ENCODE measurements around the gene HERC5.

Gene HERC5

DNA sequence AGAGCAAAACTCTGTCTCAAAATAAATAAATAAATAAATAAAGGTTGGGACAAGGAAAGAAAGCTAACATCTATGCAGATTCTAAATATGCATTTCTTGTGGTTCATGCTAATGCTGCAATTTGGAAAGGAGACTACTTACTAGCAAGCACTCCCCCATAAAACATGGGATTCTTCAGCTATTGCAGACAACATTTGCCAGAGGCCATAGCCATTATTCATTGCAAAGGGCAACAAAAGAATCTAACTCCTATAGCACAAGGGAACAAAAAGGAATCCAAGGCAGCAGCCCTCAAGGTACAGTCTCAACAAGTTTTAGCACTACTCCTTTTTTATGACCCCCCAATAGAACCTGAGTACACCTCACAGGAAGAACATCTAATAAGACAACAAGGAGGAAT is 8.0 kb upstream of the HERC5 start:
- no peak for DNase-seq

DNA sequence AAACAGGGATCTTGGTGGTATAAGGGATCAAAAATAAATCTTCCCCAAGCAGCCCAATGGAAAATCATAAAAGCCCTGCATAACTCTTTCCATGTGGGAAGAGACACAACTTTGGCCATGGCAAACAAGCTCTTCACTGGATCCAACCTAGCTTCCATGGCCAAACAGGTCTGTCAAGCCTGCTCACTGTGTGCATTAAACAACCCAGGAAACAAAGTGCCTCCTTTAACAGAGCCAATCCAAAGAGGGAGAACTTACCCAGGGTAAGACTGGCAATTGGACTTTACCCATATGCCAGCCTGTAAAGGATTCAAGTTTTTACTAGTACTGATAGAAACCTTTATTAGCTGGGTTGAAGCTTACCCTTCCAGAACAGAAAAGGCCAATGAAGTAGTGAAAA is 7.6 kb upstream of the HERC5 start:
- DNase-seq = no peak

DNA sequence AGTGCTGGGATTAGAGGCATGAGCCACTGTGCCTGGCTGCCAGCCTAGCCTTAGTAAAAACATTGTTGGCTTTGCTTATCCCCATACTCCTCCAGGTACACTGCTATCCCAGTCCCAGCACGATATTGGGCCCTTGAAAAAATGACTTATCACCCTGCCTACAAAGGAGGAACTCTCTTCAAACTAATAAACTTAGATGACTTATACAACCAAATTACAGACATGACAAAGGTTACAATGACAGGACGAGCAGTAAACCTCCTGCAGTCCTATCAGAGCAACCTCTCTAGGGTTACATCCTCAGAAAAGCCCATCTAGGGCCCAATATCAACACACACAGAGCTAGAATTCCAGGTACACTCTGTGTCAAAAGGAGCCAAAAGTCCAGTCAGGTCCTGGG is 5.7 kb upstream of the HERC5 start:
- DNase-seq = no peak

DNA sequence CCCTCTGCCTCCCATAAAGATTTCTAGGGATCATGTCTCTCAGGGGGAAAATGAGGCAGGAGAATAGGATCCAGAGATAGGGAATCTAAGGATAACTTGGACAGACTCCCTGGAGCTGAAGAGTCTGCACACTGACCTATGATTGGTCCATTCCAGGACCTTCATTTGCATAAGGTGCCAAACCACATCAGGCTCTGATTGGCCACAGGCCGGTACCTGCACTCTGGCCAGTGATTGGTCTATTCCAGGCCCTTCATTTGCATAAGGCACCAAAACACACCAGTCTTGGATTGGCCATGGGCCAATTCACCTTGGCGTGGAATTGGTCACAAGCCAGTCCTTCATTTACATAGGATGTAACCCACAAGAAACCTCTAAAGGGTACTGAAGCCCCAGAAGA is 4.0 kb upstream of the HERC5 start:
- no peak for DNase-seq

DNA sequence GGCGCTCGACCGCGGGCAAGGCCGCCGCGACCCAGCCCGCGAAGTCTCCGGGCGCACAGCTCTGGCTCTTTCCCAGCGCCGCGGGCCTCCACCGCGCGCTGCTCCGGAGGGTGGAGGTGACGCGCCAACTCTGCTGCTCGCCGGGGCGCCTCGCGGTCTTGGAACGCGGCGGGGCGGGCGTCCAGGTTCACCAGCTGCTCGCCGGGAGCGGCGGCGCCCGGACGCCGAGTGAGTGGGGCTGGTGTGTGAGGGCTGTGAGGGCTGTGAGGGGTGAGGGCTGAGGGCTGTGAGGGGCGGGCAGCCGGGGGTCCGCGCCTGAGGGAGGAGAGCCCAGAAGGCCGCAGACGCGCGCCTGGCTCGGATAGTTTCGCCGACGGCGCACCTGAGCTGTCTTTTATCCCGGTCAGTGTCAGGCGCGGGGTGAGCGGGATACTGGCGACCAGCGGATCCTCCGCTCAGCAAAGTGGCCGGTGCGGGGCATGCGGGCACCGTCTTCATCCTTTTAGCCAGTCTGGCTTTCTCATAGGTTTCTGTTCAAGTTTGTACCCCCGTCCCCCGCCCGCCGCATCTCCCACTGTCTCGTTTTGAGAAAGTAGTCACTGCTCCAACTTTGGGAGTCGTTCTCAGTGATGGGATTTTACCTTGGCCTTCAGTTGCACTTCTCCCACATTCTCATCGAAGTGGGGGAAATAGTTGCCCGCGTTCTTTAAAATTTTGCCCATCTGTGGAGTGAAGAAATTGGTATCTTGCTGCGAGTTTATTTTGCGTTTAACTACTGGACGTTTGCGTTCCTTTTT is 586 bp downstream of the HERC5 start:
- peak; percentile 28 for DNase-seq

DNA sequence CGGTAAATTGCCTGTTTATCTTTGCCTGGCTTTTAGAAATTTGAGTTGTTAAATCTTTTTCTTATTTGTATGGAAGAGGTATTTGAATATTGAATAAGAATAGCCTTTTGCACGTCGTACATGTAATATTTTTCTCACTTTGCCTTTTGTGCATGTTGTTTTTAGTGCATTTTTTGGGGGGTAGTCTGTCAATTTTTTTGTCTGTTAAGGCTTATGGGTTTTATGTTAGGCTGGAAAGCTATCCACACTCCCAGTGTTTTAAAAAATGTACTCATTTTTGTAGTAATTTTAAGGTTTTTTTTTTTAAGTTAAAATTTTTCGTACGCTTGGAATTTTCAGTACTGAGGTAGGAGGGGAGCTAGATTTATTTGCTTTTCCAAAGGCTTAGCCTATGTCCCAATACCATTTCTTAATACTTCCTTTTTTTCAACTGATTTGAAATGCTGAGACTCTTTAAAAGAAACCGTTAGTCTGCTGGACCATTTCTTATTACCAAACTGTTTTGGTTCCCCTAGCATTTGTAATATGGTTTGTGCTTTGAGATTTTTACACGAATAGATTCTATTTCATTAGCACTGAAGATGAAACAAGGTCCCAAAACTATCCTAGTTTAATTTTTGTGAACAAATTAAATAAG is 1.3 kb downstream of the HERC5 start:
- no peak for DNase-seq

DNA sequence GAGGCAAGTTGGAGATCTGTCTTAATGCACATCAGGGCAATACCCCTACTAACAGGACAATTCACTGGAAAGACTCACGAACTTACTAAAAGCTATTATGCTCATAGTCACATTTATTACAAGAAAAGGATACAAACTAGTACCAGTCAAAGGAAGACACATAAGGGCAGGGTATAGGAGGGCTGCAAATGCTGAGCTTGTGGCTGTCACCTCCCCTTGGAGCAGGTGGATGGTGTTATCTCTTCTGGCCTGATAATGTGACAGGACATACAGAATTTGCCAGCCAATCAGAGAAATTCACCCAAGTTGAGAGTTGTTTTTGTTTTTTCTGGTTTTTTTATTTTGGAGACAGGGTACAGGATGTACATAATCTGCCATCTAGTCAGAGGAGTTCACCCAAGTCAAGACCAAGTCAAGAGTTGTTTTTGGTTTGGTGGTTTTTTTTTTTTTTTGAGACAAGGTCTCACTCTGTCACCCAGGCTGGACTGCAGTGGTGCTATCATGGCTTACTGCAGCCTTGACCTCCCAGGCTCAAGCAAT is 8.8 kb downstream of the HERC5 start:
- DNase-seq = no peak

DNA sequence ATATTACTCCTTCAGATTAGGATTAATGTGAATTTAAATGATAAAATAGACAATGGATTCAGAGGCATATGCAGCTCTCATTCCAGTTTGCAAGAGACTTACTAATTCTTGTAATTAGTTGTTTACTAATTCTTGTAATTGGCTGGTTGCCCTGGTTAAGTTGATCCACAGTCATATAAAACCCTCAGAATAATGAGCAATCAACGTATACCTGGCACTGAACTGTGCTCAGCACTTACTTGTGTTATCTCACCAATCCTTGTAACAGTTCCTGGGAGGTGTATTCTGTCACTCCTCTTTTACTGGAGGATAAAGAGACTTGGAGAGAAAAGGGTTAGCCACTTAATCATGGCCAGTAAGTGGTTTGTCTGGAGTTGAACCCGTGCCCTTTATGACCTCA is 10.5 kb downstream of the HERC5 start:
- DNase-seq = no peak

DNA sequence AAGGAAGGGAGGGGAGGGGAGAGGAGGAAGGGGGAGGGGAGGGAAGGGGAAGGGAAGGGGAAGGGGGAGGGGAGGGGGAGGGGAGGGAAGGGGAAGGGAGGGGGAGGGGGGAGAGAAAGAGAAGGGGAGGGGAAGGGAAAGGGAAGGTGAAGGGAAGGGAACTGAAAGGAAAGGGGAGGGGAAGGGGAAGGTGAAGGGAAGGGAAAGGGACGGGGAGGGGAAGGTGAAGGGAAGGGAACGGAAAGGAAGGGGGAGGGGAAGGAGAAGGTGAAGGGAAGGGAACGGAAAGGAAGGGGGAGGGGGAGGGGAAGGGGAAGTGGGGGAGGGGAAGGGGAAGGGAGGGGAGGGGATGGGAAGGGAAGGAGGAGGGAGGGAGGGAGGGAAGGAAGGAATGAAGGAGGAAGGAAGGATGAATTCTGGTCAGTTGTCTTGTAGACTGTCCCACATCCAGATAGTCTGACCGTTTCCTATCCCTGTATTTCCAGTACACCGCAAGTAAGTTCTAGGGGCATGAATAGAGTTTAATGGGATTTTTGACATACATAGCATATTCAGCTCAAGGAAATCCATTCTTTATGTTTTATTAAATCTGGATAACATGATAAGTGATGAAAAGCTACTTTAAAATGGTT is 20.4 kb downstream of the HERC5 start:
- DNase-seq = no peak

DNA sequence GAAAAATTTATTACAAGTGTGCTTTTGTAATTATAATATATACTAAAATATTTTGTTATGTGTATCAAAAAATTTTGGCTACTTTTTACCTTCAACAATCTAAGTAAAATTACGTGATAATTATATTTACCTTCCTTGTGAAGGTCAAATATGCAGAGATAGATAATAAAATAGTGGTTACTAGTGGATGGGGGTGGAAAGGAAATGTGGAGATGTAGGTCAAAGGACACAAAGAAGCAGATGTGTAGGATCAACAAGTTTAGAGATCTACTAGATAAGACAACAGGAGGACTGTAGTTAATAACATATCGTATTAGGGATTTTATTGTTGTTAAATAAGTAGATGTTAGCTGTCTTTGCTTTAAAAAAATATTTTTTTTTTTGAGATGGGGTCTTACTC is 21.3 kb downstream of the HERC5 start:
- DNase-seq = no peak

DNA sequence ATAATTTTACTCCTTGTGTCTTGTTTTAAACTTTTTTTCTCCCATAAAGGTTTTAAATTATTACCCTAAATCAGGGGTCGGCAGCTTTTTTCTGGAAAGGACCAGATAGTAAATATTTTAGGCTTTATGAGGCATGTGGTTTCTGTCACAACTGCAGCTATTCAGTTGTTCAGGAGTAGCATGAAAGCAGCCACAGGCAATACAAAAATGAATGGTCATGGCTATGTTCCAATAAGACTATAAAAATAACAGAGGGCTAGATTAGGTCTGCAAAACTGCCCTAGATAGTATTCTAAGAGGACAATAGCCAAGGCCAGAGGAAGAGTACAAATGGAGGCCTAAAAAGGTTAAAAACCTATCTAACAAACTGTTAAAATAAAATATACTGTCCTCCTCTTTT is 24.6 kb downstream of the HERC5 start:
- DNase-seq = no peak

DNA sequence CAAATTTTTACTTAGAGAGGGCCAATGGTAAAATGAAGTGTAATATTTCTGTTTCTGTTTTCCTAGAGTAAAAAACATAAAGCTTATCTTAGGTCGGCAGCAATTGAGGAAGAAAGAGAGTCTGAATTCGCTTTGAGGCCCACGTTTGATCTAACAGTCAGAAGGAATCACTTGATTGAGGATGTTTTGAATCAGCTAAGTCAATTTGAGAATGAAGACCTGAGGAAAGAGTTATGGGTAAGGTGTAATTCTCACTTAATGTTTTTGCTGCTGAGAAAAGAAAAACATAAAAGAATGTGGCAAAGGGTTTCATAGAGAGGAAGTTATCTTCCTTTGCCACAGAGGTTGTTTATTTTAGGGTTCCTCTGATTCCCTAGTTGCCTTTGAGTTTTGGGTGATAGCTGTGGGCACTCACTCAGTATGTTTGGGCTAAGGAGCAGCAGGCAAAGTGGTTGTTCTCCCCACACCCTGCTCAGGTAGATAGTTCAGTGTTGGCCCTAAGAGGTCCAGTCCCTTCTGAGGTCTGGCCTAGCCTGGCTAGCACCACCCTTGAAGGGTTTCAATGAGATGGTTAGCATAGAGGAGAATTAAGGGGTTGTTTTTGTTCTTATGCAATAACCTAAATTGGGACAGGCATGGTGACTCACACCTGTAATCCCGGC is 32.3 kb downstream of the HERC5 start:
- DNase-seq = no peak

DNA sequence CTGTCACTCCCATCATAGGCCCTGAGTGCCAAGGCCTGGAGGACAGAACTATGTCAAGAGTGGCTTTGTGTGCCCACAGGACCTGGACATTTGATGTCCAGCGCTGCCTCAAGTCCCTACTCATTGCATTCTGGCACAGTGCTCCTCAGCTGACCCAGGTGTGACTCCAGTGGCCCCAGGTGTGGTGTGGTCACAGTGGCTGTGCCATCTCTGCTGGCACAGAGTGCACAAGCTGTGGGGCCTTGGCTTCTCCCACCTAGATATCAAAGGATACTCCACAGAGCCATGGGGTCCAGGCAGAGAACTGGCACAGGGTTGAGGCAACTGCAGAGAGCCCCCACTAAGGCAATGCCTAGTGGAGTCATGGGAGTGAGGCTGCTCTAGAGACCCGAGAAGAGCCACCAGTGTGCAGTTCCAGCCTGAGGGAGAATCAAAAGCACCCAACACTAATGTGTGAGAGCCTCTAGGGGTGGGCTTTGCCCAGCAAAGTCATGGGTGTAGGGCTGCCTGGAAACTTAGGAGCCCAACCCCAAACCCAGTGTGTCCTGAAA is 41.0 kb downstream of the HERC5 start:
- no peak for DNase-seq

DNA sequence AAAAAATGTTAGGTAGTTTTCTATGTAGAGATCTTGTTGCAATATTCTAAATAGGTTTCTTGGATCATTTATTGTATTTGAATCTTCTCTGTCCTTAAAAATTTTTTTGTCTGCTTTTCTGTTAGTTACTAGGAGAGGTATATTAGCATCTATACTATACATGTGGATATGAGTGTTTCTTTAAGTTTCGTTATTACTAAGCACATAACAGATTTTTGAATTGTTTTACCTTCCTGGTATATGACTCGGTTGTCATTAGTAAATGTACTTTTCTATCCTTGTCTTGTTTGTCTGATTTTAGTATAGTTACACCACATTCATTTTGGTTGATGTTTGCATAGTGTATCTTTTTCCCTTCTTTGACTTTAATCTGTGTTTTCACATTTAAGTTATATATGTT is 46.4 kb downstream of the HERC5 start:
- no peak for DNase-seq

DNA sequence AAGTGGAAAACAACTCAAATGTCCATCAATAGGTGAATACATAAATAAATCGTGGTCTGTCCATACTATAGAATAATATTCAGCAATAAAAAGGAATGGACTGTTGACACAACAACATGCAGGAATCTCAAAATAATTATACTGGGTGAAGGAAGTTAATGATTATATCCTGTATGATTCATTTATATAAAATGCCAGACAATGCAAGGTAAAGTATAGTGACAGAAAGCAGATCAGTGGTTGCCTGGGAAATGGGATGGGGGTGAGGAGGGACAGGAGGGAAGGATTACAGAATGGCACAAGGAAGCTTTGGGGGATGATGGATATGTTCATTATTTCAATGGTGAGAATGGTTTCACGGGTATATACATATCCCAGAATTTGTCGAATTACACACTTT is 54.3 kb downstream of the HERC5 start:
- no peak for DNase-seq

DNA sequence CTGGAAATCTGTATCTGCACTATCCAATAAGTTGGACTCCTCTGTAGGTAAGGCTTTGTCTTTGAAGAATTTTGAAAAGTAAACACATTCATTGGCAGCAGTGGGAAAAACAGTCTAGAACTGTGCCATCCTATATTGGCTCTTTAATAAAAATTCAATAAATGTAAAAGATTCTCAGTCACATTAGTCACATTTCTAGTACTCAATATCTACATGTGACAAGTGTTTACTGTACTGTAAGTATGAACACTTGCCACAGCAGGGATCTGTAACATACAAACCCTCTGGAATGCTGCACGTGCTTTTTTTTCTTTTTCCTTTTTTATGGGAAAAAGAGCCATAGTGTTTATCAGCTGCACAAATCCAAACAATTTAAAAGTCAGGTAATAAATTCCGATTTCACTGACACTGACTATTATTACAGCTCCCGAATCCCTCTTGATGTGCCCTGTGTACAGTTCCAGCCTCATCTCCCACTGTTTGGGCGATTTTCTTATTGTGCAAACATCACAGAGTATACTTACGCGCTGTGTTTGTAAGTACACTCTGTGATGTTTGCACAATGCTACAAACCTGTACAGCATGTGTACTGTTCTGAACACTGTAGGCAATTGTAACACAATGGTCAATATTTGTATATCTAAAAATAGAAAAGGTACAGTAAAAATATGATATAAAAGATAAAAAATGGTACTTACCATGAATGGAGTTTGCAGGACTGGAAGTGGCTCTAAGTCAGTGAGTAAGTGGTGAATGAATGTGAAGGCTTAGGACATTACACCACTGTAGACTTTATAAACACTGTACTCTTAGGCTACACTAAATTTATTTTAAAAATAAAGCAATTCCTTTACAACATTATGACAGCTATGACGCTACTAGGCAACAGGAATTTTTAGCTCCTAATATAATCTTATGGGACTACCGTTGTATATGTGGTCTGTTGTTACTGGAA is 57.9 kb downstream of the HERC5 start:
- no peak for DNase-seq

DNA sequence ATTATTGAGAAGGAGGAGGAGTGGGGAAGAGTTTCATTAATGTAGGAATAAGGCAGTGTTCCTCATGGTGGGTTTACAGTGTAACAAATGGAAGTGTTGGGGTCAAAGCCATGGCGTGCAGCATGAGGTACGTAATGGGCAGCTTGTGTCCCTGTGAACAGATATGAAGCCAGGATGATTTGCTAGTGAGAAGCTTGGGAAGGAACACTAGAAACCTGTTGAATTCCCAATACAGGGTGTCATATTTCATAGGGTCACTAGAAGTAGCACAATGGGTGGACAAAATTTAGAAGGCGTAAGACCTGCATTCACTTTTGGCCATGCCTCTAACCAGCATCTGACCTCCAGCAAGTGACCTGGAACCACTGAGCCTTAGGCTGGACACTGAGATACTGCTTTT is 59.8 kb downstream of the HERC5 start:
- no peak for DNase-seq

DNA sequence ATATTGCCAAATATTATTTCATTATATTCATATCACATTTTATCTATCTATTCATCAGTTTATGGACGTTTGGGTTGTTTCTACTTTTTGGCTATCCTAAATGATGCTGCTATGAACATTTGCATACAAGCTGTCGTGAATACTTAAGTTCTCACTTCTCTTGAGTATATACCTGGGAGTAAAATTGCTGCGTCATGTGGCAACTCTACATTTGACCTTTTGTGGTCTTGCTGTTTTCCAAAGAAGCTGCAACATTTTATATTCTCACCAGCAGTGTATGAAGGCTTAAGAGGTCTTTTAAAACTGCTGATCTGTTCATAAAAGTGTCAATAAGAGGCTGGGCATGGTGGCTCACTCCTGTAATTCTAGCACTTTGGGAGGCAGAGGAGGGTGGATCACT is 60.9 kb downstream of the HERC5 start:
- DNase-seq = no peak

DNA sequence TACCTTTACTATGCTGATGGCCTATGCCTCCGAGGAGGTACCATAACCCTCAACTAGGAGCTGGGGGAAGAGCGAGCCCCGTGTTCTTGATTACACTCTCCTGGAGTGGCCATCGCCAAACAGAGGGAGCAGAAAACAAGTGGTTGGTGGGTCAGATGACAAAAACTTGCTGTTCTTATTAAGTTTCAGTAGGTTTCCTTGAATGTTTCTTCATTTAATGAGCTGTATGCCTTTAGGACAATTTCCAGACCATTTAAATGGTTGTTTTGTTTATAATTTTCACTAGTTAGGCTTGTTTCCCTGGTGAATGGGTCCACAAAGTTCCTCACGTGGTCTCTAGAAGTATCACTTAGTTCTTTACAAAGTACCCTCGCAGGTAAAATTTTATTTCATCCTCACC is 62.0 kb downstream of the HERC5 start:
- DNase-seq = no peak

DNA sequence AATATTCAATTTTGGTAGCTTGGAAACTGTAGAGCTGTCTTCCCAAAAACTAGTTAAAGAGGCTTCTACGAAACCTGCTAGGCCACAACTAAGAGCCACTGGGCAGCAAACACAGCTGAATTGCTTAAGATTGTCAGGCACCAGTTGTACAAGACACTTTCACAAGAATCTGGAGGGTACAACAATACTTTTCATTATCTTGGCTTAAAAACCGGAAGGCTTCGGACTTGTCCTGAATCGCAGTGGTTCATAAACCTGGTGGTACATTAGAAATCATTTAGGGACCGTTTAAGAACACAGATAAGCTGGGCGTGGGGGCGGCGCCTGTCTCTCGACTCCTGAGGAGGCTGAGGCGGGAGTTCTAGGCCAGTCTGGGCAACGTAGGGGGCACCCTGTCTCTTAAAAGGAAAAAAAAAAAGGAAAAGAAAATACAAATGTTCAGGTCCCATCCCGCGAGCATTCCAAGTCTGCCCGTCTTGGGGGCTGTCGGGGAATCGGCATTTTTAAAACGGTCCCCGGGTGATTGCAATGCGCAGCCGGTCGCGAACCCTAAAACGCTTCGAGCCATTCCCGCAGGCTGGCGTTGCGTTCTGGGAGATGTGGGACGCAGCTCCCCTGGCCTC is 65.9 kb downstream of the HERC5 start:
- DNase-seq = no peak

DNA sequence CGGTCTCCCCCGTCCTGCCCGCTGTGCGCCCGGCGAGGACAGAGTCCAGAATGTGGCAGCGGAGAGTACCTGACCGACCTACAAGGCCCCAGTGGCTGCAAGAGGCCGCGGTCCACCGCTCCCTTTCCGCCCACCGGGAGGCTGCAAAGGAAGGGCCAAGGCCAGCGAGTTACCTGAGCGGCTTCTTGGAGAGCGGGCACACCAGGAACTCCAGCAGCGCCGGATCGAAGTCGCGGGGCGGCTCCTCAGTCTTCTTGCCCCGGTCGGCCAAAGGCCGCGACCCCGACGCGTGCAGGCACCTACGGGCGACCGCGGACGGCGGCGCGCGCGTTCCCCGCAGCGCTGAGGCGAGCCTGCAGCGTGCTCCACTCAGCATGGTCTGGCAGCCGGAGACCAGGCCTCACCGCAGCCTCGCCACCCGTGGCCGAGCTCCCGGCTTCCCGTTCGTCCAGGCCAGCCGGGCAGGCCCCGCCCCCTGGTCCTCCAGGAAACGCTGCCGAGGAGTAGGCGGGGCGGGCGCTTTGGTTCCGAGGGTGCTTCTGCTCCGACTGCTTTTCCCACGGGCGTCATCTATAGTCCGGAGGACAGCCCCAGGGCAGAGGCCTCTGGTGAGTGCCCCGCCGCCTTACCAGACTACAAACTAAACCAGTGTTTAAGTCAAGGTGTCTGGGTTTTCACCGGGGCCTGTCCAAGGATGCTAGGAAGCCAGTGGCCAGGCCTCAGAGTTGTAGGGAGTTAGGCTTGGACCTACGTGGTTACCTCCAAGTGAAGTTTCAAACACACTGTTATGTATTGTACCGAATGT is 66.6 kb downstream of the HERC5 start, which contains the start of gene PYURF:
Gene PYURF, minus strand, starts transcription at position 452 of the 805 bp plus-strand sequence. Its CDS starts 76 bp downstream, at position 376.
- DNase-seq = peak; percentile 83

Measured in NCI-H1105 treated with DMSO at 0.1 percent for 48 hours (cell line).